Suprapubic skin (tissue), 4 donors: ENCODE results near the gene MRPL58. TPM values are rescaled to one million over a fixed set of nuclear protein-coding genes. Genes with fewer than 3 reads are reported as not detected.

Experiments
- DNase-seq, 2 donors: peaks; one replicate each; pipeline ENCODE4 v3.0.0-alpha.2; 2019; ENCODE audit warnings: low spot score in 2 of 2
- H3K27ac ChIP-seq: fragments of 200-600 bp; sonication (generic); one replicate; pipeline ENCODE4 v1.5.1; 2019
- H3K27me3 ChIP-seq: fragments of 200-600 bp; sonication (generic); one replicate; pipeline ENCODE4 v1.5.1; 2019
- H3K36me3 ChIP-seq: fragments of 200-600 bp; sonication (generic); one replicate; pipeline ENCODE4 v1.5.1; 2019
- H3K4me1 ChIP-seq: fragments of 200-600 bp; sonication (generic); one replicate; pipeline ENCODE4 v1.5.1; 2019
- H3K4me3 ChIP-seq: fragments of 200-600 bp; sonication (generic); one replicate; pipeline ENCODE4 v1.5.1; 2019; ENCODE audit warnings: mild to moderate bottlenecking
- H3K9me3 ChIP-seq: fragments of 200-600 bp; sonication (generic); one replicate; pipeline ENCODE4 v1.5.1; 2019
- CTCF ChIP-seq, 2 donors: fragments of 200-600 bp in 1 of 2; fragments of 450-650 bp in 1 of 2; sonication (generic) in 1 of 2; IDR thresholded peaks; one replicate each; pipeline ENCODE4 v1.5.1; 2016 to 2019; ENCODE audit warnings: antibody characterized with exemption in 2 of 2, mild to moderate bottlenecking in 1 of 2, moderate library complexity in 1 of 2
- EP300 ChIP-seq: sonication (generic); formaldehyde crosslinking; IDR thresholded peaks from one replicate; pipeline ENCODE4 v1.6.1; 2017; ENCODE audit warnings: antibody characterized with exemption
- POLR2A ChIP-seq, 2 donors: fragments of 450-650 bp; IDR thresholded peaks; one replicate each; pipeline ENCODE4 v1.6.1; 2017; ENCODE audit warnings: antibody characterized with exemption in 2 of 2, mild to moderate bottlenecking in 2 of 2, moderate library complexity in 2 of 2
- POLR2AphosphoS5 ChIP-seq, 3 donors: sonication (generic); formaldehyde crosslinking; IDR thresholded peaks; one replicate each; pipeline ENCODE4 v1.6.1; 2017; ENCODE audit warnings: antibody characterized with exemption in 3 of 3
- WGBS: methylation state at CpG from one replicate; pipeline ENCODE4 v1.1.5; 2018; 5-methylcytosine and 5-hydroxymethylcytosine counted together
- total RNA-seq, 4 donors: library from RNA; depleted of rRNA; stranded (reverse); fragments of >200 nt; gene quantifications; one replicate each; pipeline ENCODE4 v1.1.0, GENCODE V29; 2016

The MRPL58 gene
- total RNA-seq, 4 donors from 2014 or later, result 20.2 to 68.2 (median 46.7) TPM

- Histone ChIP-seq H3K9me3 (no peaks in the 10 kb centered on the region), H3K4me1 (peaks cover 31% of the 10 kb centered on the region), H3K36me3 (no peaks in the 10 kb centered on the region), H3K27me3 (peaks cover 37% of the 10 kb centered on the region), H3K4me3 (no peak overlapping the region), H3K27ac (no peak overlapping the region)
- DNase-seq, result no peak
- TF ChIP-seq EP300 (no peak), POLR2A (IDR thresholded peaks at IDR 0.05) (no peak), POLR2AphosphoS5 (IDR thresholded peaks at IDR 0.05) (no peak), CTCF (IDR thresholded peaks at IDR 0.05) (no peak)
- 71% methylated on average over 2 of the region's 3 CpGs for WGBS
Observed at GRCh38 chr17:74970395-74970794, 42.1 kb upstream of the MRPL58 start.

- no peak for DNase-seq
- peak overlapping the region; percentile 63 for H3K4me3 ChIP-seq
- no peak for TF ChIP-seq POLR2A (IDR thresholded peaks at IDR 0.05)
- TF ChIP-seq EP300, result no peak
- no peak for TF ChIP-seq POLR2AphosphoS5 (IDR thresholded peaks at IDR 0.05)
- no peak for TF ChIP-seq CTCF (IDR thresholded peaks at IDR 0.05)
- no peak overlapping the region for H3K27ac ChIP-seq
- H3K4me1 ChIP-seq, result peaks cover 30% of the 10 kb centered on the region
- no peaks in the 10 kb centered on the region for H3K36me3 ChIP-seq
- peaks cover 38% of the 10 kb centered on the region for H3K27me3 ChIP-seq
- H3K9me3 ChIP-seq, result no peaks in the 10 kb centered on the region
- WGBS, result 73% methylated on average over 3 of the region's 8 CpGs
Observed at GRCh38 chr17:74971069-74971841, 41.2 kb upstream of the MRPL58 start.

- no peak for DNase-seq
- H3K4me3 ChIP-seq, result peak overlapping the region; percentile 63
- H3K9me3 ChIP-seq, result no peaks in the 10 kb centered on the region
- no peak for TF ChIP-seq POLR2AphosphoS5 (IDR thresholded peaks at IDR 0.05)
- TF ChIP-seq CTCF (IDR thresholded peaks at IDR 0.05), result no peak
- H3K36me3 ChIP-seq, result no peaks in the 10 kb centered on the region
- H3K4me1 ChIP-seq, result peaks cover 30% of the 10 kb centered on the region
- no peak overlapping the region for H3K27ac ChIP-seq
- peaks cover 38% of the 10 kb centered on the region for H3K27me3 ChIP-seq
- 80% methylated on average over 1 of the region's 9 CpGs for WGBS
Observed at GRCh38 chr17:74971842-74972106, 40.7 kb upstream of the MRPL58 start.

- under 1% methylated on average over 22 of the region's 95 CpGs for WGBS
- Histone ChIP-seq H3K27me3 (peaks cover 38% of the 10 kb centered on the region), H3K4me3 (peak within 1 kb of the TSS; percentile 63), H3K9me3 (no peaks in the 10 kb centered on the region), H3K36me3 (no peaks in the 10 kb centered on the region), H3K4me1 (peaks cover 30% of the 10 kb centered on the region), H3K27ac (no peak within 1 kb of the TSS)
- TF ChIP-seq EP300 (no peak), POLR2A (IDR thresholded peaks at IDR 0.05) (no peak), CTCF (IDR thresholded peaks at IDR 0.05) (no peak), POLR2AphosphoS5 (IDR thresholded peaks at IDR 0.05) (no peak)
- DNase-seq, result no peak
Observed at GRCh38 chr17:74972107-74972972, 40.1 kb upstream of the MRPL58 start, which contains the start of gene HID1. TSS of gene HID1 (minus strand) at chr17:74972759. CDS start at chr17:74972656, 103 bp downstream.

GRCh38 chr17:74972973-74973328 lies 39.5 kb upstream of the MRPL58 start:
- no peaks in the 10 kb centered on the region for H3K9me3 ChIP-seq
- H3K27ac ChIP-seq, result no peak overlapping the region
- TF ChIP-seq POLR2AphosphoS5 (IDR thresholded peaks at IDR 0.05) (no peak), POLR2A (IDR thresholded peaks at IDR 0.05) (no peak), CTCF (IDR thresholded peaks at IDR 0.05) (no peak), EP300 (no peak)
- no peaks in the 10 kb centered on the region for H3K36me3 ChIP-seq
- WGBS, result 20% methylated on average over 17 of the region's 17 CpGs
- peaks cover 30% of the 10 kb centered on the region for H3K4me1 ChIP-seq
- DNase-seq, result no peak
- H3K27me3 ChIP-seq, result peaks cover 38% of the 10 kb centered on the region
- peak overlapping the region; percentile 63 for H3K4me3 ChIP-seq
